Left ventricle myocardium superior (tissue), 1 donor: ENCODE measurements around the gene MLLT1. TPM values are rescaled to one million over a fixed set of nuclear protein-coding genes. Genes with fewer than 3 reads are reported as not detected.

ENCODE experiments used
- ATAC-seq: fragments of 200-7000 bp; cut with Tn5 transposase; one replicate; pipeline ENCODE4 v1.9.1; 2020; ENCODE audit warnings: mild to moderate bottlenecking, moderate library complexity
- DNase-seq: peaks from one replicate; pipeline ENCODE4 v3.0.0-alpha.2; 2020
- intact Hi-C: fragments of 100-400 bp; cut with micrococcal nuclease; formaldehyde crosslinking; loops from one replicate; pipeline ENCODE4 v1.11.0; 2022
- total RNA-seq: library from RNA; stranded (reverse); fragmentation: NEBNext Ultra II Directional; extraction: Animal tissue kit (Norgen Biotek cat#: 25700); gene quantifications from one replicate; pipeline ENCODE4 v1.2.1, GENCODE V29; 2021
- donor health status: DM: no; HTN: yes; CAD: no; lungs with severe emphysema.

The MLLT1 gene
- total RNA-seq, 1 donor from 2014 or later, result 45.8 TPM

GRCh38 chr19:6187374-6187773 is 92.4 kb downstream of the MLLT1 start:
- intact Hi-C loops, result no loop called here
- DNase-seq (no peak), ATAC-seq (no peak)

- intact Hi-C loops, result no loop called here
- no peak for ATAC-seq
- no peak for DNase-seq
Observed at GRCh38 chr19:6185835-6186834, 93.6 kb downstream of the MLLT1 start.

- ATAC-seq, result no peak
- DNase-seq, result no peak
- intact Hi-C loops, result no loop called here
Observed at GRCh38 chr19:6185093-6185834, 94.5 kb downstream of the MLLT1 start.

- DNase-seq, result no peak
- intact Hi-C loops, result no loop called here
- ATAC-seq, result no peak
Observed at GRCh38 chr19:6181119-6181518, 98.7 kb downstream of the MLLT1 start.

GRCh38 chr19:6173190-6173589 is 106.6 kb downstream of the MLLT1 start:
- no peak for ATAC-seq
- intact Hi-C loops, result no loop called here
- DNase-seq, result no peak

GRCh38 chr19:6172074-6172863 is 107.5 kb downstream of the MLLT1 start:
- ATAC-seq (no peak), DNase-seq (no peak)
- intact Hi-C loops, result no loop called here

GRCh38 chr19:6167115-6167514 is 112.7 kb downstream of the MLLT1 start:
- ATAC-seq, result no peak
- intact Hi-C loops, result loop anchor here (5.0 kb wide), 1 partner anchor 130 kb away; no protein-coding TSS in a partner anchor
- DNase-seq, result no peak

GRCh38 chr19:6164906-6165531 is 114.8 kb downstream of the MLLT1 start:
- ATAC-seq, result no peak
- DNase-seq, result no peak
- intact Hi-C loops, result loop anchor here (5.0 kb wide), 1 partner anchor 132 kb away; no protein-coding TSS in a partner anchor

GRCh38 chr19:6161271-6161850 is 118.4 kb downstream of the MLLT1 start:
- intact Hi-C loops, result no loop called here
- peak; percentile 56 for ATAC-seq
- no peak for DNase-seq

Other genes starting within 250 kb of the MLLT1 start
- gene RFX2, start 169.5 kb downstream of the MLLT1 start, total RNA-seq, result 4.8 TPM
- not detected for gene ACSBG2, start 144.3 kb downstream of the MLLT1 start, total RNA-seq
- not detected for gene ACER1, start 53.6 kb upstream of the MLLT1 start, total RNA-seq
- 66.0 TPM for gene CLPP, start 81.6 kb upstream of the MLLT1 start, total RNA-seq
- 139 TPM for gene ALKBH7, start 92.8 kb upstream of the MLLT1 start, total RNA-seq
- 1.2 TPM for gene PSPN, start 96.0 kb upstream of the MLLT1 start, total RNA-seq
- gene GTF2F1, start 113.2 kb upstream of the MLLT1 start, total RNA-seq, result 30.9 TPM
- gene KHSRP, start 144.8 kb upstream of the MLLT1 start, total RNA-seq, result 103 TPM
- 0.25 TPM for gene SLC25A41, start 153.8 kb upstream of the MLLT1 start, total RNA-seq
- gene SLC25A23, start 179.8 kb upstream of the MLLT1 start, total RNA-seq, result 110 TPM
- gene CRB3, start 184.3 kb upstream of the MLLT1 start, total RNA-seq, result not detected
- 0.87 TPM for gene DENND1C, start 201.8 kb upstream of the MLLT1 start, total RNA-seq
- gene TUBB4A, start 222.3 kb upstream of the MLLT1 start, total RNA-seq, result 2.8 TPM